ENCODE measurements around the gene NR4A2. TPM values are rescaled to one million over a fixed set of nuclear protein-coding genes. Genes with fewer than 3 reads are reported as not detected.
"Not testable (repeated sequence)": the region's sequence is repeated elsewhere in the genome, so short reads cannot be mapped to it uniquely, and the experiment has no call there.

Gene NR4A2
- total RNA-seq, 1 experiment from 2014 or later: 12.0 TPM

GRCh38 chr2:156300337-156300736 is 32.2 kb downstream of the NR4A2 start:
- H3K9ac ChIP-seq (ENCODE audit: low read length): no peak overlapping the region
- no peak overlapping the region for H3K4me3 ChIP-seq (ENCODE audit: low read length)
- H3K79me2 ChIP-seq (ENCODE audit: low read length): no peaks in the 10 kb centered on the region
- H3K9me2 ChIP-seq (replicated peaks; ENCODE audit: low read length): no peaks in the 10 kb centered on the region
- BruUV-seq (replicated peaks): no TSS peak
- H4K20me1 ChIP-seq (ENCODE audit: low read length): no peaks in the 10 kb centered on the region
- CTCF ChIA-PET: no interaction called here
- POLR2A ChIA-PET (ENCODE audit: unreplicated experiment): no interaction called here
- H2AFZ ChIP-seq (ENCODE audit: low read length): no peak overlapping the region
- ATAC-seq: no peak
- no peak overlapping the region for H3K27ac ChIP-seq (ENCODE audit: low read length)
- H3F3A ChIP-seq (ENCODE audit: low read length, unreplicated experiment): no peaks in the 10 kb centered on the region
- no peaks in the 10 kb centered on the region for H3K9me3 ChIP-seq (ENCODE audit: low read length)
- DNase-seq: no peak
- no peaks in the 10 kb centered on the region for H3K27me3 ChIP-seq (ENCODE audit: low read length)
- no peaks in the 10 kb centered on the region for H3K36me3 ChIP-seq (ENCODE audit: low read depth, low read length)
- TF ChIP-seq CTCF (conservative IDR thresholded peaks at IDR 0.05; ENCODE audit: low read depth, low read length): no peak
- TF ChIP-seq EZH2 (IDR thresholded peaks at IDR 0.05; ENCODE audit: low read length, unreplicated experiment): no peak
- no peak for TF ChIP-seq EZH2phosphoT487 (IDR thresholded peaks at IDR 0.05; ENCODE audit: borderline replicate concordance, low read length)
- H3K4me2 ChIP-seq (ENCODE audit: low read length): no peak overlapping the region
- no peaks in the 10 kb centered on the region for H3K4me1 ChIP-seq (ENCODE audit: insufficient read depth, low read length)
- intact Hi-C loops (cut with micrococcal nuclease): no loop called here

DNA sequence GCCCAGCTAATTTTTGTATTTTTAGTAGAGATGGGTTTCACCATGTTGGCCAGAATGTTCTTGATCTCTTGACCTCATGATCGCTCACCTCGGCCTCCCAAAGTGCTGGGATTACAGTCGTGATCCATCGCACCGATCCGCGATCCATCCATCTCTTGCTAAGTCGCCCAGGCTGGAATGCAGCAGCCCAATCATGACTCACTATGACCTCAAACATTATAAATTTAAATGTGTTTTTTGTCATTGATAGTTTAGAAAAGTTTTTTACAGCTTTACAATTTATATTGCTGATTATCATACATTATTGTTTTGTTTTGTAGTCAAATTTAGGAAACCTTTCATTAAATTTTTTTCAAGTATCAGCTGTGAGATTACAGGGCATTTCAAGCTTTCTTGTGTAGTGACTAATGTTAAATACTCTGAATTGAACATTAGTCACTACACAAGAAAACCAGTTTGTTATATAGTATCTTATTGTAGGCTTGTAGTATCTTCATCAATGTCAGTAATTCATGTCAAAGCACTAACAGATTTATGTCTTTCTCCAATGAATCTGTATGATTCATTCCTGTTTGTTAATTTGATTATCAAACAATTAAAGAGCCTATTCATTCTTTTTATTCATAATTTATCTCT is 37.5 kb downstream of the NR4A2 start:
- H3K9me2 ChIP-seq (replicated peaks; ENCODE audit: low read length): no peaks in the 10 kb centered on the region
- DNase-seq: peak; percentile 34
- ATAC-seq: peak; percentile 61; the same call in 1 of the 2 replicates
- no peak overlapping the region for H3K27ac ChIP-seq (ENCODE audit: low read length)
- no peaks in the 10 kb centered on the region for H3K36me3 ChIP-seq (ENCODE audit: low read depth, low read length)
- intact Hi-C loops (cut with micrococcal nuclease): no loop called here
- H3K9me3 ChIP-seq (ENCODE audit: low read length): no peaks in the 10 kb centered on the region
- no peak overlapping the region for H3K4me3 ChIP-seq (ENCODE audit: low read length)
- no peak overlapping the region for H3K4me2 ChIP-seq (ENCODE audit: low read length)
- no peaks in the 10 kb centered on the region for H3K27me3 ChIP-seq (ENCODE audit: low read length)
- H3K9ac ChIP-seq (ENCODE audit: low read length): no peak overlapping the region
- POLR2A ChIA-PET (ENCODE audit: unreplicated experiment): no interaction called here
- CTCF ChIA-PET: no interaction called here
- H3K4me1 ChIP-seq (ENCODE audit: insufficient read depth, low read length): peaks cover 3% of the 10 kb centered on the region; the same call in 1 of the 2 replicates
- H3F3A ChIP-seq (ENCODE audit: low read length, unreplicated experiment): no peaks in the 10 kb centered on the region
- no TSS peak for BruUV-seq (replicated peaks)
- H2AFZ ChIP-seq (ENCODE audit: low read length): no peak overlapping the region
- H3K79me2 ChIP-seq (ENCODE audit: low read length): no peaks in the 10 kb centered on the region
- TF ChIP-seq EZH2 (IDR thresholded peaks at IDR 0.05; ENCODE audit: low read length, unreplicated experiment) (no peak), CTCF (conservative IDR thresholded peaks at IDR 0.05; ENCODE audit: low read depth, low read length) (no peak), EZH2phosphoT487 (IDR thresholded peaks at IDR 0.05; ENCODE audit: borderline replicate concordance, low read length) (no peak)
- no peaks in the 10 kb centered on the region for H4K20me1 ChIP-seq (ENCODE audit: low read length)

DNA sequence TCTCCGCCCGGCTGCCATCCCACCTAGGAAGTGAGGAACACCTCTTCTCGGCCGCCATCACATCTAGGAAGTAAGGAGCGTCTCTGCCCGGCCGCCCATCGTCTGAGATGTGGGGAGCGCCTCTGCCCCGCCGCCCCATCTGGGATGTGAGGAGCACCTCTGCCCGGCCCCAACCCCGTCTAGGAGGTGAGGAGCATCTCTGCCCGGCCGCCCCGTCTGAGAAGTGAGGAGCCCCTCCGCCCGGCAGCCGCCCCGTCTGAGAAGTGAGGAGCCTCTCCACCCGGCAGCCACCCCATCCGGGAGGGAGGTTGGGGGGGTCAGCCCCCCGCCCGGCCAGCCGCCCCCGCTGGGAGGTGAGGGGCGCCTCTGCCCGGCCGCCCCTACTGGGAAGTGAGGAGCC is 39.1 kb downstream of the NR4A2 start:
- H4K20me1 ChIP-seq (ENCODE audit: low read length); BruUV-seq (replicated peaks); H3K27me3 ChIP-seq (ENCODE audit: low read length); CTCF ChIA-PET; H3F3A ChIP-seq (ENCODE audit: low read length, unreplicated experiment); H3K4me1 ChIP-seq (ENCODE audit: insufficient read depth, low read length); DNase-seq; ATAC-seq; H3K9me2 ChIP-seq (replicated peaks; ENCODE audit: low read length); H3K27ac ChIP-seq (ENCODE audit: low read length); H3K79me2 ChIP-seq (ENCODE audit: low read length); H3K4me2 ChIP-seq (ENCODE audit: low read length); H3K36me3 ChIP-seq (ENCODE audit: low read depth, low read length); H3K4me3 ChIP-seq (ENCODE audit: low read length); H2AFZ ChIP-seq (ENCODE audit: low read length); H3K9ac ChIP-seq (ENCODE audit: low read length); H3K9me3 ChIP-seq (ENCODE audit: low read length); POLR2A ChIA-PET (ENCODE audit: unreplicated experiment); intact Hi-C loops (cut with micrococcal nuclease): not testable (repeated sequence)

Data from PC-3 (cell line).